HG02571 (cell line): Measurements from ENCODE around the gene NAALADL2.
"Not testable (repeated sequence)": the region's sequence is repeated elsewhere in the genome, so short reads cannot be mapped to it uniquely, and the experiment has no call there.

Experiments
- ATAC-seq: cut with Tn5 transposase; IDR thresholded peaks from one replicate; pipeline ENCODE4 v1.9.1; 2021; ENCODE audit warnings: mild to moderate bottlenecking, moderate library complexity; ENCODE audit not compliant: unreplicated experiment

NAALADL2 gene

GRCh38 chr3:175121225-175121624, 262.1 kb downstream of the NAALADL2 start:
- ATAC-seq = no peak

DNA sequence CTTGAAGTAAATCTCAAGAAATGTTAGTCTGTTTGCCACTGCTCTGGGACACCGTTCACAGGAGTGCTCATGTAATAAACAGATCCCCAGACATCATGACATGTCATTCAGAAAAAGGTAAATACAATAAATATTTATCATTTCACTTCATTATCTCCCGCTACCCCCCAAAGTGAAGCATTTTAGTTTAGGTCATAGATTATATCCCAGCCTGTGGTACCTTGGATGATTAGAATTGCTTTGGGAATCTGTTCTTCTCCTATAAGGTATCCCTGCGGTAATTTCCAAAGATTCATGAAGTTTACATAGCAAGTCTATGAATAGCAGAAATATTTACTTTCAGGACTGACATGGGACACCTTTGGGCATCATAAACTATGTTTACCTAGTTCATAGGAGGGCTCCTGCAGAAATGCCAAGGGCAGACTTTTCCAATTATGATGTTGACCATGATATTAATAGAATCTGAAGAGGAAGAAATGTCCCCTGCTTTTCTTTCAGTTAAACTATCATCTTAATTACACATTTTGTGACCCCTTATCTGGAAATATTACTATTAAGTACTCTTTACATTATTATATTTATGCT, 268.0 kb downstream of the NAALADL2 start:
- ATAC-seq = no peak

DNA sequence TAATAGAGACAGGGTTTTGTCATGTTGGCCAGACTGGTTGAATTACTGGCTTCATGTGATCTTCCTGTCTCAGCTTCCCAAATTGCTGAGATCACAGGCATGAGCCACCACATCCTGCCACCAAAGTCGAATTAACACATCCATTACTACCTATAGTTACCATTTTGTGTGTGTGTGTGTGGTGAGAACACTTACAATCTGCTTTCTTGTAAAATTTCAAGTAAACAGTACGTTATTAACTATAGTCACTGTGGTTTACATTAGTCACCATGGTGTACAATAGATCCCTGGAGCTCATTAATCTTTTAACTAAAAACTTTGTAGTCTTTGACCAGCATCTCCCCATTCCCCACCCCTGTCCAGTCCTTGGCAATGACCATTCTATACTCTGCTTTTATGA, 270.0 kb downstream of the NAALADL2 start:
- no peak for ATAC-seq

DNA sequence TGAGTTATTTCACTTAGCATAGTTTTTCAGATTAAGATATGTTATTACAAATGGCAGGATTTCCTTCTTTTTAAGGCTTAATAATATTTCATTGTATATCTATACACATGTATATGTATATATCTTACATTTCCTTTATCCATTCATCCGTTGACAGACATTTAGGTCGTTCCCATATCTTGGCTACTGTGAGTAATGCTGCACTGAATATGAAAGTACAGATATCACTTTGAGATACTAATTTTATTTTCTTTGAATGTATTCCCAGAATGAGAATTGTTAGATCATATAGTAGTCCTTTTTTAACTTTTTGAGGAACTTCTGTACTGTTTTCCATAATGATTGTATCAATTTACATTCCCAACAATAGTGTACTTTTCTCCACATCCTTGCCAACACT, 270.4 kb downstream of the NAALADL2 start:
- ATAC-seq = no peak

GRCh38 chr3:175131866-175132265, 272.7 kb downstream of the NAALADL2 start:
- ATAC-seq = not testable (repeated sequence)

DNA sequence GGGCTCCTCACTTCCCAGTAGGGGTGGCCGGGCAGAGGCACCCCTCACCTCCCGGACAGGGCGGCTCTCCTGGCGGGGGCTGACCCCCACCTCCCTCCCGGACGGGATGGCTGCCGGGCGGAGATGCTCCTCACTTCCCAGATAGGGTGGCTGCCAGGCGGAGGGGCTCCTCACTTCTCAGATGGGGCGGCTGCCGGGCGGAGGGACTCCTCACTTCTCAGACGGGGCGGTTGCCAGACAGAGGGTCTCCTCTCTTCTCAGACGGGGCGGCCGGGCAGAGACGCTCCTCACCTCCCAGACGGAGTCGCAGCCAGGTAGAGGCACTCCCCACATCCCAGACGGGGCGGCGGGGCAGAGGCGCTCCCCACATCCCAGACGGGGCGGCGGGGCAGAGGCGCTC, 273.6 kb downstream of the NAALADL2 start:
- not testable (repeated sequence) for ATAC-seq

- no peak for ATAC-seq
These were observed 285.2 kb downstream of the NAALADL2 start for GRCh38 chr3:175144368-175144767.

DNA sequence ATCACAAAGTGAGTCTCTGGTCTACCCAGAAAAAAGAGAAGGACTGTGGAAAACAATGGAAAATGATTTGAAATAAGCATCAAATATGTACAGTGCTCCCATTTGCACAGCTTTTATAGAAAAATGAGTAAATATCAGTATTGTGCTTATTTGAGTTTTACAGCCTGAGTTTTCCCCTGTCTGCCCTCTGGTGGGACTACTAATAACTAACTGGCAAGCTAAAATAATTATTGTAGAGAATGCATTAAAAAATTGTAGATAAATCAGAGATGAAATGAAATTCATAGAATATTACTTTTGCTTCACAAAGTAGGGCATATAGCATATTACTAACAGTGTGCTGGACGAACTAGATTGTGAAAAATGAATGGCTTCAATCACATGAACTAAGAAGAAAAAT, 287.1 kb downstream of the NAALADL2 start:
- ATAC-seq = no peak

DNA sequence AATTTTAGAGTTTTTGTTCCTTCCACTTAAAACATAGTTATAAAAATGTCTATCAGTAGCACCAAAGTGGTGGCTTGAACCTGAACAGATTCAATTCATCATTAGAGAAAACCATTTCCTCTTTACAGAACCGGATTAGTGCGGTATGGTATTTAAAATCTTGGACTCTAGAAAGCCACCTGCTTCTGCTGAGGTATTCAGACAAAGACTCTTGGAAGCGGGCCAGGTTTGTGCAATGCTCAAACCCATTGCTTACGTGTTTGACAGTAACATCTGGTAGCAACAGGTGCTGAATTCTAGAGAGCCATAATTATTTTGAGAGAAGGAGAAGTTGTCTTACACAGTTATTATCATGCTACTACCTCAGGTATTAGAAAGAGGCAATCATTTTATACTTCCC, 290.5 kb downstream of the NAALADL2 start:
- ATAC-seq = peak; percentile 70

DNA sequence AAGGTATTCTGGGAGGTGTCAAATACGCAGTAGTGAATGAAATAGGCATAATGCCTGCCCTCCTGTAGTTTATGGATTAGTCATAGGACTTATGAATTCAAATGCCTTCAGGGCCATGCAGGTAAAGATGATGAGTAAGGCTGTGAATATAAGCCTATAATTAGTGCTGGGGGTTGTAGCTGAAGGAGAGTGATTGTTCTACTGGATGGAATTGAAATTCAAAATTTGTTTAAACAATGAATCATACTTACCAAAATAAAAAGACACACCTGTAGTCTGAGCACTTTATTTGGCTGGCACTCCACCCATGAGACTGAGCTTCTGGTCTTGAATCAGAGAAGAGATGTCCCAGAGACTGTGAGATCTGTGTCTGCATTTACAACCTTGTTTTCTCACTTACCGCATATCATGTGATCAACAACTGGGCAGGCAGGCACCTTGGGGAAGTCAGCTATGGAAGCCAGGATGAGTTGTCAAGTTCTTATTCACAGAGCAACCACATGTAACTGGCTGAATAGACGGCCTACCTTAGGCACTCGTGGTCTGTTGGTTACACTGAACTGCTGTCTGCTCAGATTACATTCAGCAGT, 291.8 kb downstream of the NAALADL2 start:
- no peak for ATAC-seq

DNA sequence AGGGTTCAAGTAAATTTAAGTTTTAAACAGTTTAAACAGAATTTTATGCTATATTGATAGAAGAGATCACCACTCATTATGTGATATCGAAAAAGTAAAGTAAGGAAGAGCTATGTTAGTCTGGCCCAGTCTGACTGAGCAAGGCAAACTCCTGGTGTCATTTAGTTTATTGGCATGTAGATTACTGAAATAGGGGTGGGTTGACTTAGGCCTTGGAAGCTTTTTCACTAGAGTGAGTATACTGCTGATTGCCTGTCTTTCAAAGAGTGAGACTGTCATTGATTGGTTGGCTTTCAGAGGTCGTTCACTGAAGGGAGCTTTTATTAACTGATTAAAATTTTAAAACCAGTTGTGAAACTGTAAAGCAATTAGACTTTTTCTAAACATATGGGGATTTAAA, 294.5 kb downstream of the NAALADL2 start:
- no peak for ATAC-seq

DNA sequence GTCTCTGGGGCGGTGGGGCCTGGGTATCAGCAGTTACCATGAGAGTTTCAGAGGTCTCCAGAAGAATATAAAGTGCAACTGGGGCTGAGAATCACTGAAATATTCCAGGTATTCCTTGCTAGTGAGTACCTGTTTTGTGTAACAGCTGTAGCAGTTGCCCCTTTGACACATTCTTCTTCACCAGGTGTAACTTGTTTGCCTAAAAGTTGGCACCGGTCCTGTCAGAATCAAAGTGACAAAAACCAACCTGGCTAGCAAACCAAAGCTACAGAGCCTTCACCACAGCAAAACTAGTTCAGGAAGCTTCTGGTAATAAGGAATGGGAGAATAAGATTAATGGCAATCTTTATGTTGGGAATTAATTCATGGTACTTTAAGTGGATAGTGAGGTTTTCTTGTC, 296.0 kb downstream of the NAALADL2 start:
- no peak for ATAC-seq

DNA sequence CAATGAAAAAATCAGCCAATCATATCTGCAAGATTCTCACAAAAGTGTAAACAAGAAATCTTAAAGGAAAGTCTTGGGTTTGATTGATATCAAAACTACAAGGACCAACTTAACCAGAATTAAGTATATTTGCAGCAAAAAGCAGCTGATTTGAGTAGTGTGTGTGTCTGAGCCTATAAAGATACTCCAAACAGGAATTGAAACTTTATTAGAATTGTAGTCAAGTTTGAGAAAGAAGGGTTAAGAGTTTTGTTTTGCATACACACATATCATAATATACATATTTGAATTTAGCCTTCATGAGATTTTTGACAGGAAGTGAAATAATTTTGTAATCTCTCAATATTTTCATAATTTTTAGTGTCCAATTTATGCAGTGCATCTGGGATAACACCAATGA, 300.1 kb downstream of the NAALADL2 start:
- ATAC-seq = no peak

DNA sequence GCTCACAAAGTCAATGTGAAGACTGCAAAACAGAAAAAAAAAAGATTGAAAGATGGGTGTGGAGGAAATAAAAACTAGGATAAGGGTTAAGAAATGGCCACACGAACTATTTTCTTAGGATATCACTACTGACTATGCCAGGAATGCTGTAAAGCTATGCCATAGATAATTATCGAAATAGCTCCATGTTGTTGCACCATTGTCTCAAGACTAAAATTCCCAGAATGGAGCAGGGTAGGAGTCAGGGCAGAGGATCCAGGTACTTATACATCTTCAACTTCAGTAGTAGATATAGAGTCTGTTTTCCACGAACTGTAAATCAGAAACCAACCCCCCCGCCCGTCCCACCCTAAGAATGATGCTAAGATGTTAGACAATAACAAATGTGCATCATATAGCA, 302.2 kb downstream of the NAALADL2 start:
- ATAC-seq = no peak

DNA sequence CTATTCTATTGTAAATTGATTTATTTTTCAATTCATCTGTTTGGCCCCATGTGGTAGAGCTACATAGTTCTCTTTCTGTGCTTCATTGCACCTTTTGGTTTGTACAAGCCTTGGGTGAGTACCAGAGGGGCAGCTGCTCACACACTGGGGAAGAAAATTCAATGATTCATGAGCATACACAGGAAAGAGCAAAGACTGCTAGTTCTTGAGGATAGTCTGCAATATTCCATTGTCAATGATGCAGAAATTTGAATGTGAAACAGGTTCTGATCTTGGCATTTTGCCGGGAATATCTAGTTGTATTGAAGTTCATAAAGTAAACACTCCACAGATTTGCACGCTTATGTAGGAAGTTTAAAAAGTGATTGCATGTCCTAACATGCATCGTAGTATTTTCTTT, 304.6 kb downstream of the NAALADL2 start:
- no peak for ATAC-seq

DNA sequence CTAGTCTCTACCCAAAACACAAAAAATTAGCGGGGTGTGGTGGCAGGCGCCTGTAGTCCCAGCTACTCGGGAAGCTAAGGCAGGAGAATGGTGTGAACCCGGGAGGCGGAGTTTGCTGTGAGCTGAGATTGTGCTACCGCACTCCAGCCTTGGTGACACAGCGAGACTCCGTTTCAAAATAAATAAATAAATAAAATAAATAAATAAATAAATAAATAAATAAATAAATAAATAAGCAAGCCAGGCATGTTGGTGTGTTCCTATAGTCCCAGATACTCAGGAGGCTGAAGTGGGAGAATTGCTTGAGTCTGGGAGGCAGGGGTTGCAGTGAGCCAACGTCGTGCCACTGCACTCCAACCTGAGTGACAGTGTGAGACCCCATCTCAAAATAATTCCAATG, 314.0 kb downstream of the NAALADL2 start:
- not testable (repeated sequence) for ATAC-seq

GRCh38 chr3:175176556-175176955, 317.4 kb downstream of the NAALADL2 start:
- no peak for ATAC-seq

DNA sequence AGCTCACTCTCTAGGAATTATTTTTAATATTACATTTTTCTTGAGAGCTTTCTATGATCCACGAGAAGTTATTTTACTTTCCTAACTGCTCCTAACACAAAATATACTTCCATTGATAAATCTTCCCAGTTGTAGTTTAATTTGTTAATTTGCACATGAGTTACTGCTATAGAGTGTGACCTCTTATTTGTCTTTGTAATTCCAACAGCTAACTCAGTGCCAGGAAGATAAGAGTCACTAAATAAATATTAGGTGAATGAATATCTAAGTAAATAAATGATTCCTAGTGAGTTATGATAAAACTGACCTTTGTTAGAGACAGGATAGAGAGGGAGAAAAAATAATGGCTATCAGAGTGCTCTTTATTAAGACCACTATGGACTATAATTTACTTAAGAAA, 319.9 kb downstream of the NAALADL2 start:
- ATAC-seq = no peak

- ATAC-seq = no peak
These were observed 325.3 kb downstream of the NAALADL2 start for GRCh38 chr3:175184392-175184791.

GRCh38 chr3:175185903-175186302, 326.8 kb downstream of the NAALADL2 start:
- no peak for ATAC-seq

GRCh38 chr3:175186511-175186910, 327.4 kb downstream of the NAALADL2 start:
- no peak for ATAC-seq

DNA sequence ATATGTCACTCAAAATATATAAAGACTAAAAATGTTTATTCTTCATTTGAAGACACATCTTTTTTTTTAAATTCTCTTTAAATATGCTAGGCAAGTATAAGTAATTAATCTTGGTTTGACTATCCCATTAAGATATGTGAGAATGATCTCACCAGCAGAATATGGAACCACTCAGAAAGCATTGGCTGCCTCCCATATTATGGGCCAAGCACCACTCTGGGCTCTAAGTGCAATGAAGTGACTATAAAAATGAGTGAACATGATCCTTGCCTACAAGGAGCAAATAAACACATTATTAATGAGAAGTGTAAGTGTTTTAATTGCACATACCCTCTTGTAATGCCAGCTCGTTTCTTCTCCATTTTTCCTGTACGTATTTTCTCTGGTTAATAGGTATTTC, 328.5 kb downstream of the NAALADL2 start:
- ATAC-seq = no peak

DNA sequence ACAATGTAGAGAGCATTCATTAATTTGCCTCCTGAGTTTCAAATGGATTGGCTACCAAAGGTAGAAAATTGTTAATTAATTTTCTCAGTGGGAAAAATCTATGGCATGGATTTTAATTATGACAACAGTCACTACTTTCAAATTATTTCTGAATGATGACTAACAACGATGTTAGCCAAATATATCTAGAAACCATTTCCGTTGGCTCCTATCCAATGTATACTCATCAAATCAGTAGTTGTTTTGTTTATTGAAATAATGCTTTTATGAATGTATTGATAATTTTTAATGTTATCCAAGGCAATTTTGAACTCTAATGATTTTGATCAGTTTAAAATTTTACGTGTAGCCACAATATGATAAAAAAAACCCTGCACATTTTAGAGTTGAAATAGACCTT, 333.4 kb downstream of the NAALADL2 start:
- no peak for ATAC-seq
